Measurements from ENCODE around the gene C19orf81. TPM values are rescaled to one million over a fixed set of nuclear protein-coding genes. Genes with fewer than 3 reads are reported as not detected.
A peak's percentile ranks its signal among the peaks of the same experiment; 100 is the strongest.

The C19orf81 gene
- total RNA-seq, 1 experiment from 2014 or later: not detected

DNA sequence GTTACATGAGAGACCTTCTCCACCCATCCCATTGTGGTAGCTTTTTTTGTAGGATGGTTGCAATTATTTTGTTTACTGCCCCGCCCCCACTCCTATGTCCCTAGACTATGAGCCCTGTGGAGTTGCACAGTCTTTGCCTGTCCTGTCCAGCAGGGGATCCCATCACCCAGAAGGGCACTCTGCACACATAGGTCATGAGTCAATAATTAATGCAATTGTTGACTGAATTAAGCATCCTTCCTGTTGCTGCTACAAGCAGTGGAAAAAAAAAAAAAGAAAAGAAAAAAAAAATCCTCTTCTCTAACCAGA, 14.2 kb downstream of the C19orf81 start:
- no TSS peak for BruUV-seq (replicated peaks)
- Histone ChIP-seq H3K4me2 (no peak overlapping the region), H4K20me1 (ENCODE audit: insufficient read depth) (no peaks in the 10 kb centered on the region), H3K9me2 (ENCODE audit: insufficient read depth) (no peaks in the 10 kb centered on the region), H2AFZ (no peak overlapping the region), H3K9me3 (ENCODE audit: insufficient read depth, low read depth) (no peaks in the 10 kb centered on the region), H3K79me2 (ENCODE audit: low read depth) (no peaks in the 10 kb centered on the region), H3K27me3 (ENCODE audit: insufficient read depth, low read depth) (peaks cover 42% of the 10 kb centered on the region), H3K27ac (no peak overlapping the region), H3K4me3 (no peak overlapping the region), H3F3A (ENCODE audit: insufficient read depth, low read depth) (no peaks in the 10 kb centered on the region), H3K36me3 (ENCODE audit: low read depth) (no peaks in the 10 kb centered on the region), H3K4me1 (replicated peaks; ENCODE audit: insufficient read depth) (no peaks in the 10 kb centered on the region)
- intact Hi-C loops (cut with micrococcal nuclease; ENCODE audit: unreplicated experiment): no loop called here
- peak in 1 of 2 experiments; percentile 44 for DNase-seq
- TF ChIP-seq, protein P1, sequence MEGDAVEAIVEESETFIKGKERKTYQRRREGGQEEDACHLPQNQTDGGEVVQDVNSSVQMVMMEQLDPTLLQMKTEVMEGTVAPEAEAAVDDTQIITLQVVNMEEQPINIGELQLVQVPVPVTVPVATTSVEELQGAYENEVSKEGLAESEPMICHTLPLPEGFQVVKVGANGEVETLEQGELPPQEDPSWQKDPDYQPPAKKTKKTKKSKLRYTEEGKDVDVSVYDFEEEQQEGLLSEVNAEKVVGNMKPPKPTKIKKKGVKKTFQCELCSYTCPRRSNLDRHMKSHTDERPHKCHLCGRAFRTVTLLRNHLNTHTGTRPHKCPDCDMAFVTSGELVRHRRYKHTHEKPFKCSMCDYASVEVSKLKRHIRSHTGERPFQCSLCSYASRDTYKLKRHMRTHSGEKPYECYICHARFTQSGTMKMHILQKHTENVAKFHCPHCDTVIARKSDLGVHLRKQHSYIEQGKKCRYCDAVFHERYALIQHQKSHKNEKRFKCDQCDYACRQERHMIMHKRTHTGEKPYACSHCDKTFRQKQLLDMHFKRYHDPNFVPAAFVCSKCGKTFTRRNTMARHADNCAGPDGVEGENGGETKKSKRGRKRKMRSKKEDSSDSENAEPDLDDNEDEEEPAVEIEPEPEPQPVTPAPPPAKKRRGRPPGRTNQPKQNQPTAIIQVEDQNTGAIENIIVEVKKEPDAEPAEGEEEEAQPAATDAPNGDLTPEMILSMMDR (conservative IDR thresholded peaks at IDR 0.05): peak; percentile 44
- TF ChIP-seq EZH2 (IDR thresholded peaks at IDR 0.05; ENCODE audit: low read depth): no peak
- ChIA-PET CTCF (no interaction called here), POLR2A (ENCODE audit: unreplicated experiment) (no interaction called here)

DNA sequence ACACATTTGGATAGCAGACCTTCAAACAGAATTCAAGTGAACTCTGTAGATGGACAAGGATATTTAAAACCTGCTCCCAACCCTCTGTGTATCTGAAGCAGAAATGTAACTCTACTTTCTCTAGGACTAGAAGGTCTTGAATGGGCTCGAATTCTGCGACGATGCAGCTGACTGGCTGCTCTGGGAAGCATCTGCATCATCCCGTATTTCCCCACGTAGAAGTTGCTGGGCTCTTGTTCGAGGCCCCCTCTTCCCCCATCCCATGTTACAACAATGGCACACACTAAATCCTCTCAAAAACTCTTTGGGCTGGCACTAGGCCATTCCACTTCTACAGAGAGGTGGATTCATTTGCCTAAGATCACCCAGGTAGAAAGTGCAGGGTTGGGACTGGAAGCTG, 15.0 kb downstream of the C19orf81 start:
- no peak for TF ChIP-seq EZH2 (IDR thresholded peaks at IDR 0.05; ENCODE audit: low read depth)
- TF ChIP-seq, protein P1 (conservative IDR thresholded peaks at IDR 0.05): no peak
- H3K9me2 ChIP-seq (ENCODE audit: insufficient read depth): no peaks in the 10 kb centered on the region
- no peaks in the 10 kb centered on the region for H3K9me3 ChIP-seq (ENCODE audit: insufficient read depth, low read depth)
- no peak overlapping the region for H3K27ac ChIP-seq
- H4K20me1 ChIP-seq (ENCODE audit: insufficient read depth): no peaks in the 10 kb centered on the region
- ChIA-PET POLR2A (ENCODE audit: unreplicated experiment) (no interaction called here), CTCF (no interaction called here)
- no peak overlapping the region for H3K4me3 ChIP-seq
- H3K27me3 ChIP-seq (ENCODE audit: insufficient read depth, low read depth): peaks cover 42% of the 10 kb centered on the region
- BruUV-seq (replicated peaks): no TSS peak
- no peaks in the 10 kb centered on the region for H3K4me1 ChIP-seq (replicated peaks; ENCODE audit: insufficient read depth)
- H3K79me2 ChIP-seq (ENCODE audit: low read depth): no peaks in the 10 kb centered on the region
- no peaks in the 10 kb centered on the region for H3F3A ChIP-seq (ENCODE audit: insufficient read depth, low read depth)
- H2AFZ ChIP-seq: no peak overlapping the region
- H3K36me3 ChIP-seq (ENCODE audit: low read depth): no peaks in the 10 kb centered on the region
- no peak for DNase-seq
- H3K4me2 ChIP-seq: no peak overlapping the region
- intact Hi-C loops (cut with micrococcal nuclease; ENCODE audit: unreplicated experiment): no loop called here

DNA sequence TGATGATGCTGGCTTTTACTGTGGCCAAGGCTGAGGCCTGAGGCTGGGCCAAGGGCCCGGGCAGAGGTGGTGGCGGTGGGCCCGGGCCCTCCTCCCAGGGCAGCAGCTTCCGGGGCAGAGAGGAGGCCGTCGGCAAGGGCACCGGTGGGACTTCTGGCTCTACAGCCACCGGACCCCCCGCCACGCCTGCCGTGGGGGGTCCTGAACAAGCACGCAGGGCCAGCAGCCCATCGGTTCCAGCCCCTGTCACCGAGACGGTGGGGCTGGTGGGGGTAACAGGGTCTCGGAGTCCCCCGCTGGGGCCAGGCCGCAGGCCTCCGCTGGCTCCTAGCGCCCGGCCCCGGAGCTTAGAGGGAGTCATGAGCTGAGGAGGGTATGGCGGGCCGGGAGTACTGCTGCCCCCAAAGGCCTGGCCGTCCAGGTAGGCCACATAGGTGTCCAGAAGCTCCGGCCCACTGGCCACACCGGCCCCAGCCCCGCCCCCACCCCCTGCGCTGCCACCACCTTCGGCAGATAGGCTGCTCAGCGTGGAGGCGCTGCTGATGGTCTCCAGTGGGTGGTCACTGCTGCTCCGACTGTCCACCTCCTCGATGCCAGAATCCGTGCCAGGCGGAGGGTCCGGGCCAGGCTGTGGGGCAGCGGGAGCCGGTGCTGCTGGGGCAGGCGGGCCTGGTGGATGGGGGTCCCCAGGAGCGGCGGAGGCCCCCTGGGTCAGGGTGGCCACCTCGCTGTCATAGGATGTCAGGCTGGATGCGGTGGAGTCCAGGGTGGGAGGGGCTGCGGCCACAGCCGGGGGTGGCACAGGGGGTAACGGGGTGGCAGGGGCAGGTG, 17.3 kb downstream of the C19orf81 start:
- ChIA-PET POLR2A (ENCODE audit: unreplicated experiment) (no interaction called here), CTCF (interaction anchor here (0.5 kb wide), 1 partner anchor 51 kb away, joined by 3 read pairs; no protein-coding TSS in a partner anchor)
- Histone ChIP-seq H4K20me1 (ENCODE audit: insufficient read depth) (no peaks in the 10 kb centered on the region; the same call in 1 of the 2 replicates), H3K9me3 (ENCODE audit: insufficient read depth, low read depth) (no peaks in the 10 kb centered on the region), H3K4me3 (no peak overlapping the region), H3F3A (ENCODE audit: insufficient read depth, low read depth) (no peaks in the 10 kb centered on the region), H3K36me3 (ENCODE audit: low read depth) (no peaks in the 10 kb centered on the region), H3K27me3 (ENCODE audit: insufficient read depth, low read depth) (peaks cover 49% of the 10 kb centered on the region), H3K79me2 (ENCODE audit: low read depth) (no peaks in the 10 kb centered on the region), H2AFZ (no peak overlapping the region), H3K27ac (no peak overlapping the region), H3K4me1 (replicated peaks; ENCODE audit: insufficient read depth) (no peaks in the 10 kb centered on the region), H3K4me2 (no peak overlapping the region), H3K9me2 (ENCODE audit: insufficient read depth) (no peaks in the 10 kb centered on the region)
- TF ChIP-seq EZH2 (IDR thresholded peaks at IDR 0.05; ENCODE audit: low read depth): no peak
- TF ChIP-seq, protein P1 (conservative IDR thresholded peaks at IDR 0.05): no peak
- no peak for DNase-seq
- BruUV-seq (replicated peaks): no TSS peak
- intact Hi-C loops (cut with micrococcal nuclease; ENCODE audit: unreplicated experiment): no loop called here
